Loucy (cell line): Measurements from ENCODE around the gene XRN2.

Source experiments
- H2AFZ ChIP-seq: fragments of 200-600 bp; sonication (generic); 2 replicates; pipeline ENCODE4 v1.6.0; 2016; ENCODE audit warnings: antibody characterized with exemption, mild to moderate bottlenecking, low read length, moderate library complexity
- H3F3A ChIP-seq: fragments of 200-600 bp; 2 replicates; pipeline ENCODE4 v1.6.0; 2016; ENCODE audit warnings: antibody characterized with exemption, low read depth, mild to moderate bottlenecking
- H3K27me3 ChIP-seq: fragments of 200-600 bp; sonication (generic); 2 replicates; pipeline ENCODE4 v1.6.1; 2014; ENCODE audit warnings: low read length, mild to moderate bottlenecking; ENCODE audit not compliant: insufficient read depth, poor library complexity, severe bottlenecking
- H3K36me3 ChIP-seq: fragments of 200-600 bp; sonication (generic); 2 replicates; pipeline ENCODE4 v1.6.1; 2016; ENCODE audit warnings: low read length; ENCODE audit not compliant: insufficient read depth
- H3K4me1 ChIP-seq: fragments of 200-600 bp; sonication (generic); 2 replicates; pipeline ENCODE4 v1.5.1; 2014; ENCODE audit warnings: low read length, mild to moderate bottlenecking; ENCODE audit not compliant: insufficient read depth, poor library complexity, severe bottlenecking
- H3K4me2 ChIP-seq: fragments of 200-600 bp; sonication (generic); 2 replicates; pipeline ENCODE4 v1.6.0; 2014; ENCODE audit warnings: antibody characterized with exemption, low read length, low read depth, mild to moderate bottlenecking; ENCODE audit not compliant: poor library complexity, severe bottlenecking
- H3K4me3 ChIP-seq: fragments of 200-600 bp; sonication (generic); 2 replicates; pipeline ENCODE4 v1.5.1; 2014; ENCODE audit warnings: low read length, mild to moderate bottlenecking, mixed read lengths; ENCODE audit not compliant: poor library complexity, severe bottlenecking
- H3K79me2 ChIP-seq: fragments of 200-600 bp; sonication (generic); 2 replicates; pipeline ENCODE4 v1.6.1; 2014; ENCODE audit warnings: low read length; ENCODE audit not compliant: insufficient read depth
- H3K9ac ChIP-seq: fragments of 200-600 bp; sonication (generic); 2 replicates; pipeline ENCODE4 v1.6.0; 2014; ENCODE audit warnings: mild to moderate bottlenecking, low read depth, low read length, moderate library complexity; ENCODE audit not compliant: poor library complexity, severe bottlenecking
- H3K9me2 ChIP-seq: fragments of 200-600 bp; sonication (generic); replicated peaks from 2 replicates; pipeline ENCODE4 v1.6.1; 2016; ENCODE audit warnings: low read depth, low read length, mixed read lengths
- H3K9me3 ChIP-seq: fragments of 200-600 bp; sonication (generic); 2 replicates; pipeline ENCODE4 v1.6.1; 2014; ENCODE audit warnings: mild to moderate bottlenecking, antibody characterized with exemption, low read length, low read depth; ENCODE audit not compliant: insufficient read depth
- H4K20me1 ChIP-seq: fragments of 200-600 bp; sonication (generic); 2 replicates; pipeline ENCODE4 v1.6.0; 2014; ENCODE audit warnings: antibody characterized with exemption, low read length, mild to moderate bottlenecking; ENCODE audit not compliant: insufficient read depth, poor library complexity, severe bottlenecking
- CTCF ChIP-seq: fragments of 200-600 bp; sonication (generic); conservative IDR thresholded peaks from 2 replicates; pipeline ENCODE4 v1.5.1; 2014; ENCODE audit warnings: mild to moderate bottlenecking, antibody characterized with exemption, low read length
- EZH2phosphoT487 ChIP-seq: fragments of 200-600 bp; IDR thresholded peaks from 2 replicates; pipeline ENCODE4 v1.6.1; 2018; ENCODE audit warnings: antibody characterized with exemption, mild to moderate bottlenecking, moderate library complexity, borderline replicate concordance

Gene XRN2

GRCh38 chr20:21336455-21337151 is 33.5 kb downstream of the XRN2 start:
- Histone ChIP-seq H3K27me3 (no peaks in the 10 kb centered on the region), H3K4me2 (no peak overlapping the region), H3F3A (no peaks in the 10 kb centered on the region), H3K36me3 (peaks cover 96% of the 10 kb centered on the region; the same call in 1 of the 2 replicates), H4K20me1 (peaks cover 2% of the 10 kb centered on the region), H3K9me2 (no peaks in the 10 kb centered on the region), H3K9ac (no peak overlapping the region), H3K4me1 (no peaks in the 10 kb centered on the region), H2AFZ (no peak overlapping the region), H3K4me3 (no peak overlapping the region), H3K79me2 (0 out of 2 replicates have a peak, but pooled peaks cover 3% of the 10 kb centered on the region), H3K9me3 (no peaks in the 10 kb centered on the region)
- TF ChIP-seq EZH2phosphoT487 (no peak), CTCF (no peak)

- Histone ChIP-seq H3K27me3 (no peaks in the 10 kb centered on the region), H3K4me3 (no peak overlapping the region), H3F3A (no peaks in the 10 kb centered on the region), H3K9me2 (no peaks in the 10 kb centered on the region), H2AFZ (no peak overlapping the region), H3K36me3 (peaks cover 90% of the 10 kb centered on the region; the same call in 1 of the 2 replicates), H3K9ac (no peak overlapping the region), H3K4me2 (no peak overlapping the region), H3K79me2 (0 out of 2 replicates have a peak, but pooled peaks cover 3% of the 10 kb centered on the region), H4K20me1 (no peaks in the 10 kb centered on the region), H3K4me1 (no peaks in the 10 kb centered on the region), H3K9me3 (no peaks in the 10 kb centered on the region)
- no peak for TF ChIP-seq EZH2phosphoT487
- no peak for TF ChIP-seq CTCF
Measured at GRCh38 chr20:21338291-21338690, 35.2 kb downstream of the XRN2 start.

- no peak for TF ChIP-seq CTCF
- no peak for TF ChIP-seq EZH2phosphoT487
- H3K36me3 ChIP-seq: peaks cover 86% of the 10 kb centered on the region
Measured at GRCh38 chr20:21339499-21339898, 36.4 kb downstream of the XRN2 start.

More at GRCh38 chr20:21339499-21339898, 36.4 kb downstream of the XRN2 start:
- Histone ChIP-seq H4K20me1 (no peaks in the 10 kb centered on the region), H3K27me3 (no peaks in the 10 kb centered on the region), H3F3A (no peaks in the 10 kb centered on the region), H2AFZ (no peak overlapping the region), H3K9me3 (no peaks in the 10 kb centered on the region), H3K4me2 (no peak overlapping the region), H3K4me1 (no peaks in the 10 kb centered on the region), H3K9me2 (no peaks in the 10 kb centered on the region), H3K9ac (no peak overlapping the region), H3K4me3 (no peak overlapping the region), H3K79me2 (0 out of 2 replicates have a peak, but pooled peaks cover under 1% of the 10 kb centered on the region)
